ENCODE results near the gene SS18.
A peak's percentile ranks its signal among the peaks of the same experiment; 100 is the strongest.

SS18 gene

DNA sequence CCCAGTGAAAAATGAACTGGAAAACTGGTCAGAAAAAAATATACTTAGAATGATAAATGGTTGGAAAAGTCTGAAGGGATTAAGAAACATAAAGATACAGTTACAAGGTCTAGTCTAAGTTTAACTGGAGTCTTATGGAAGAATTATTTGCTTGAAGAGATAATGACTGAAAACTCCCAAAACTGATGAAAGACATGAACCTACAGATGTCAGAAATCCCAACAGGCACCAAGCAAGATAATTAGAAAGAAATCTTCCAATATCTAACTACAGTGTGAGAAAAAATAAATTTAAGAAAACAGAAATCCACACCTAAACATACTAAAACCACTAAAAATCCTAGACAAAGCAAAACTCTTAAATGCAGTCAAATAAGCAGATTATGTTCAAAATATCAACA, 19.4 kb downstream of the SS18 start:
- DNase-seq = no peak

- DNase-seq = no peak
Measured at GRCh38 chr18:26059357-26059756, 31.1 kb downstream of the SS18 start.

DNA sequence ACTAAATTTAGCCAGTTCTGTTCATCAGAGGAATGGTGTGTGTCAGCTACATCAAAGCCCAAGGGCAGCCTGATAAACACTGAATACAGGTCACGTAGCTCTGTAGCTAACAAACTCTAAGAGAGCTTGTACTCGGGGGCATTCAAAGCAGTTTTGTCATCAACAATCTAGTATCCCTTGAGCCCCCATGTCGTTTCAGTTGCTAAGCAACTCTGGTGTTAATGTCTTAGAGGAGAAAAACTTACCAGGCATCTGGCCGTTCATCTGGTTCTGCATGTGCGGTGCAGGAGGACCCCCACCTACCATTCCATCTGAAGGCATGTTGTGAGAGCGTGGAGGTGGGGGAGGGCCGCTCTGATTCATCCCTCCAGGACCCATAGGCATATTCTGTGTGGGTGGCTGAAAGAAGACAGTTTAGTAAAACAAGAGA, 33.1 kb downstream of the SS18 start:
- DNase-seq = no peak

DNA sequence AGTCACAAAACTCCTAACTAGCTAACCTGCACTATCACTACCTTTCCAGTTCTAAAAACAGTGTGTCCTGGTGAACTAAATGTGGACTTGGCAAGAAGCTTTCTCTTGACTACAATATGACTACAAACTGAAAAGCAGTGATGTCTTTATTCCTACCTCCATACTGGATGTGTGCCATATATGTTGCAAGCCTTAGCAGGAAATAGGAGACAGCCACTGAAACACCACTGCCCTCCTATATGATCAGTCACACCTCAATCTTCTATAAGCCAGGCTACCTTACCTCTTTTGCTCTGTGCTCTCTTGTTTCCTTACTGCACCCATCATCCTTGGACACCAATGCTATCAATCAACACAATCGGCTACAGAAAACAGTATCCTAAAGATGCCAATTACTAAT, 34.1 kb downstream of the SS18 start:
- no peak for DNase-seq

DNA sequence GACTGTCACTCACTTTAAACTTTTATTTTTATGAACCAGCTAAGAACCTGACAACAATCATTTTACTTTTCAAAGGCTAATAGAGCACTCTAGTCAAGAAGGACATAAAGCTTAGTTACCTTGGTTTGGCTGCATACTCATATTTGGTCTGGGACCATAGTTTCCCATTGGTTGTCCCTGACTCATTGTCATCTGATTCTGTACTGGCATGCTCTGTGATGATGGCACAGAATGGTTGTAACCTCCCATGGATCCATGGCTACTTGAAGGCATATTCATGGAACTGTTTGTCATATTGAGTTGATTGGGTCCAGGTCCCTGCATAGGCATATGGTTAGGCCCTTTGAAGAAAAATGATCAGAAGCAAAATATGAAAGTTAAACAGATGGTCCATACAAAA, 37.9 kb downstream of the SS18 start:
- peak; percentile 25 for DNase-seq

- no peak for DNase-seq
Measured at GRCh38 chr18:26051843-26052242, 38.6 kb downstream of the SS18 start.

- DNase-seq = no peak
Measured at GRCh38 chr18:26046419-26047077, 43.9 kb downstream of the SS18 start.

DNA sequence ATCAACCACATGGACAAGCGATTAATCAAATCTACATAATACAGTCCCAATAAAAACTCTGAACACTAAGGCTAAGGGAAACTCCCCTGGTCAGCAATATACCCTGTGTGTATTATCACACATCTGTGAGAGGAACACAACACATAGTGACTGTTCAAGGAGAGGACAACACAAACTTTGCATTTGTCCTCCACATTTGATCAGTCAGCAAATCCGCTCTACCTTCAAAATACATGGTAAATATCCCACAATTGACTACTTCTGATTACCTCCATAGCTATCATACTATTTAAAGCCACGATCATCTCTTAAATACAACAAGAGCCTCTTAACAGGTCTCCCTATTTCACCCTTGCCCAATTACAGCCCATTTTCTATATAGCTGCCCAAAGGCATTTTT, 45.6 kb downstream of the SS18 start:
- DNase-seq = no peak

DNA sequence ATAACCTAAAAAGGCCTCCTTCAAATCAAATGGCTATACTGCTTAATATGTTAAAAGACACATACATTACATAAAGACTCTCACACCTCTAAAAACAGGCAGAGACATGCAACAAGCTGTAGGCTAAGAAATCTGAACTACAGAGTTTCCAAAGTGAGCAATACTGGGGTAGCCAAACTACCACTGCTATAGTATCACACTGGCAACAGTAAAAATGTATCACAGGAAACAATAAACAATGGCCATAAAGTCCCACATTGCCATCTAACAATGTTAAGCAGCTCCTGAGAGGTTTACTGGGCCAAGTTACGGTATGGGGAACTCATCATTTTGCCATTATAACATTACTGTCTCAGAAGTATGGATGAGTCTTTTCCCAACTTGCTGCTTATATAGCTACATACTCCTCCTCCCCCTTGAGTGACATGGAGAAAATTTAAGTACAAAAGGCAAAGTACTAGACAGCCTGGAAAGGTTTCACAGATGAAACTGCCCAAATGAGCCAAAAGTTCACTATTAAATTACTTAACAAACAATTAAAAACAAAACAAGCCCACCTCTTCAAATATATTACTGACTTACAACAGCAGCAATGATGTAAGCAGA, 50.3 kb downstream of the SS18 start:
- no peak for DNase-seq

DNA sequence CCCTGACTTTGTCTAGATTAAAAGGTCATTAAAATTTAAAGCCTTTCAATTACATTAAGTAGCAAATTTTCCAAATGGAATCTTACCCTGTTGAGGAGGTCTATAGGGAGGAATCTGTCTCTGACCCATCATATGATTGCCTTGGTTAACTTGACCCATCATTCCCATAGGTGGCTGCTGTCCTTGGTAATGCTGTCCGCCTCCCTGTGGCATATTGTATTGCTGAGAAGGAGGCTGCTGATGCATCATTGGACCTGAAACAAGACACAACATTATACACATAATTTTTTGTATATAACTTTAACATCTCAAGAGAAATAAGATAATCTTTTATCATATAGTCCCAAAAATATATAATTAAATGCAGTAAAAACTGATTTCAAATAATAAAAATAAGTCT, 51.2 kb downstream of the SS18 start:
- DNase-seq = no peak

- no peak for DNase-seq
Measured at GRCh38 chr18:26036635-26037034, 53.8 kb downstream of the SS18 start.

- DNase-seq = no peak
Measured at GRCh38 chr18:26034850-26035497, 55.4 kb downstream of the SS18 start.

DNA sequence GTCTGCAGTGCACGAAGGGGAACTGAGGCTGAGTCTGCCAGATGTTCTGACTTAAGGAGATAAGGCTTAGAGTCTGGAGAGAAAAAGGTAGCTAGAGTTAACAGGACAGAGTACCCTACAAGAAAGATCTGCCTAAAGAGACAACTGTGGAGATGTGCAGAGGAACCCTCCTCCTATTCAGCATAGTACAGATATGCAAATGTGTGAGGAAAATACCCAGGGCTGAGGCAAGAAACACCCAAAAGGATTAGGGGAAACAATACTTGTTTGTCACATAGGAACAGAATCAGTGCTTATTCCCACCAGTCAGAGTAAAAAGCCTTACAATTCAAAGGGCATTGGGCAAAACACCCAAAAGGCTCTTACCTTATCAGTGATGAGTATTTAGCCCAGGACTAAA, 67.8 kb downstream of the SS18 start:
- no peak for DNase-seq

GRCh38 chr18:26021061-26021754, 69.2 kb downstream of the SS18 start:
- no peak for DNase-seq

GRCh38 chr18:26017929-26018328, 72.5 kb downstream of the SS18 start:
- no peak for DNase-seq

GRCh38 chr18:26014462-26014861, 76.0 kb downstream of the SS18 start:
- no peak for DNase-seq

DNA sequence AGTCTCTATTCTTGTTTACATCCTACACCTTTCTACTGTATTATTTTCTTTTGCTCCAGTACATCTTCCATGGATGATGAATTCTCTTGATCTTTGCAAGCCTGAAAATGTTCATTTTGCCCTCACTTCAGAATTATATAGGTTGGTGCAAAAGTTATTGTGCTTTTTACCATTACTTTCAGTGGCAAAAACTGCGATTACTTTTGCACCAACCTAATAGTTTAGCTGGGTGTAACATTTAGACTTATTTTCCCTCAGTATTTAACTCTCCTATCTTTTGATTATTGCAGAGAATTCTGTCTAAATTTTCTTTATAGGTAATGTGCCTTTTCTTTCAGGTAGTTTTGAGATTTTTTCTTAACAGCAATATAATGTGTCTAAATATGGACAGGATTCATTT, 81.8 kb downstream of the SS18 start:
- no peak for DNase-seq

DNA sequence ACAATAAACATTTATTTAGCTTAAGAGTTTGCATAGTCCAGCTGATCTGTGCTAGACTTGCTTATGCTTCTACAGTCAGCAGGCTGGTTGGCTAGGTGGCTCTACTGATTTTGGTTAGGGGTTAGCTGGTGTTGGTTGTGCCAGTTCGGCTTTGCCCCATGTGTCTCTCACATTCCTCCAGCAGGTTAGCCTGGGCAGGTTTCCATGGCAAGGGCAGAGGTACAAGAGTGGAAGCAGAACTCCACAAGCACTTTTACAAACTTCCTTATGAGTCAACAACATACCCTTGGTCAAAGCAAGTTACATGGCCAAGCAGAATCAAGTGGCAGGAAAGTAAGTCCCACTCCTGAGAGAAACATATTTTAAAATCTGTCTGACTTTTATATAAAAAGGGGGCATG, 82.3 kb downstream of the SS18 start:
- DNase-seq = no peak

DNA sequence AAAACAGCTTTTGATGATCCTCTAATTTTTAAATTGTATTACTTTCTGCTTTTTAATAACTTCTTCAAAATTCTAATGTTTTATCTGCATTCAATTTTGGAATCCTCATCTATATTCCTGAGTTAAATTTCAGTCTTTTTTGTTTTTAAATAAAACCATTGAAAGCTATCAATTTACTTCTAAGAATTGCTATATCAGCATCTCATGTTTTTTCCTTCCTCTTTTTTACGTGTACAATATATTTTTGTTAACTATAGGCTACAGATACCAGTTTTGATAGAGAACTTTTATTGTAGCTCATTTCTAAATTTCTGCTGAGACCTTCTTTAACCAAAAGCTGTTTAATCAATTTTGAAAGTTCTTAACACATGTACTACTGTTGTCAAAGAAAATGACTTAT, 84.5 kb downstream of the SS18 start:
- no peak for DNase-seq

DNA sequence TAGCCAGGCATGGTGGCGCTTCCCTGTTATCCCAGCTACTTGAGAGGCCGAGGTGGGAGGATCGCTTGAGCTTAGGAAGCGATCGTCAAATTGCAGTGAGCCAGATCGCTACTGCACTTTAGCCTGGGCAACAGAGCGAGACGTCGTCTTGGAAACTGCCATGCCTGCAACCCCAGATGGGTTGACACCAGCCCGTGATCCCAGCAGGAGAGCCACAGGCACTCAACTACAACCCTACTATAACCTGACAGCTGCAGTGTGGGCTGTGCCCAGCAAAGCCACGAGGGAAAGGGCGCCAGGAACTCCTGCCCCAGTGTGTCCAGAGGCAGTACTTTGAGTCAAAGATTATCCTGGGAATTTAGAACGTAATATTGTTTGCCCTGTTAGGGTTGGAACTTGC, 85.6 kb downstream of the SS18 start:
- no peak for DNase-seq

DNA sequence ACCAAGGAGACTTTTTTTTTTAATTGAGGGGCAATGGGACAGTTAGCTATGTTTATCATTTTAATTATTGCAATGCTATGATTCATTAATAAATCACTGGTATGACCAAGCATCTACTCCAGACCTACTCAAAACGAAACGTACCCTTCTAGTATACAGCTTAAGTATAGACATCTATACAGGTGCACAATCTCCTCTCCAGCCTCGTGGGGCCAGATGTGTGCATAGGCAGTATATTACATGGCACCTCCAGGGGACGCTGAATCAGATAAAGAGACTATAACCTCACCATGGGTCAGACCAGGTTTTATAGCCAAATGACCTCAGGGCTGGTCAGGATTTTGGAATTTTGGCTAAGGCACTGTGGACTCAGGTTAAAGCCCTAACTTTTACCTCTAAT, 86.6 kb downstream of the SS18 start:
- DNase-seq = no peak

DNA sequence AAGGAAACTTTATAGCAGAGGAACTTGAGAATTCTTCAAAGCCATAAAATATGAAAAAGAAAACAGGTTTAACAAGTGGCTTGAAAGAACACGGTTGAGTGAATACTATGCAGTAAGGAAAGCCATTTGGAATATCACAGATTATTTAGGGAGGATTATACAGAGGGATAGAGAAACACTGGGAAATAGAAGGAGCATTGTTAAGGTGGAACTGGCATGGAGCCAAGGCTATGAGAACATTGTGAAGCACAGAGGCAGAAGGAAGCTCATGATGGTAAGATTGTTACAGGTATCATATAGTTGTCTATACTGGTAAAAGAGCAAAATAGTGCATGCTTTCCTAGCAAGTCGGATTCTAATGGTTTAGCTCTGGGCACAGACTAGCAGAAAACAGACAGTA, 87.1 kb downstream of the SS18 start:
- DNase-seq = no peak

DNA sequence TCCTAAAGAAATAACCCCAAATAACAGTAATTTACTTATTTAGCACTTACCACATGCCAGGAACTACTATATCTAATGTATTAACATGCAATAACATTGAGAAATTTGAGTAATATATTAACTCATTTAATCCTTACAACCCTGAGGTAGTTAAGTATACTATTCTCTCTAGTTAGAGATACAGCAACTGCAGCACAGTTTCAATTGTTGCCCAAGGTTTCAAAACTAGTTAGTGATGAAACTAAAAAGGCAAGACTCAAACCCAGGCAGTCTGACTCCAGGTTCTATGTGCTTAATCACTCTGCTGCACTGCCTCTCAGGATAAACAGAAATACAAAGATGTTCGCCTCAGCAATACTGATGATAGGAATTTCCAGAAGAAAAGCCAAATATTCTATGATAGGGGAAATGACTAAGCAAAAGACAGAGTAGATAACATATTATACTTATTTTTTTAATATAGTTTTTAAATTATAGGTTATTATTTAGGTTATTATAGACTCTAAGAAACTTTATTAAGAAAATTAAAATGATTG, 88.0 kb downstream of the SS18 start:
- DNase-seq = no peak

DNA sequence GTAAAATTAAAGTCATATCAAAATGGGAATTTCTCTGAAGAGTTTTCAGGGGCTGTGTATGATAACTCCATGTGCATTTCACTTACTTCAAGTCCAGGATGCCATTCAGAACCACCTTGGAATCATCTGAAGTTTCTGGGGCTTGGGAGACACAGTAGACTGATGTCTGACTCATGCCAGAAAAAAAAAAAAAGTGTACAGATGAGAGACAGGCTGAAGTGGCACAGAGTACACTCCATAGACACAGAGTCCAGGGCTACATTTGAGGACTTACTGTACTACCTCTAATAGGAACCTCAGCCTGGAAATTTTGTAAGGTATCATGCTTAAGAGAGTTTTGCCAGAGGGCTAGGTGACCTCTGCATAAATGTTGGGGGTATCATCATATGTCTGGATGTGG, 92.0 kb downstream of the SS18 start:
- DNase-seq = no peak

Data from suppressor macrophage treated with lipopolysaccharide for 4 hours (primary cell).